Caki2 (cell line): ENCODE measurements around the gene CYB5R3. TPM values are rescaled to one million over a fixed set of nuclear protein-coding genes. Genes with fewer than 3 reads are reported as not detected.

Experiments
- DNase-seq: peaks from one replicate; pipeline ENCODE4 v3.0.0-alpha.2; 2015; ENCODE audit warnings: low read depth
- in situ Hi-C: cut with HindIII; loops from 2 replicates; pipeline ENCODE4 v1.10.0; 2016; ENCODE audit warnings: low sequenced_read_pairs, low pct_unique_long_range_greater_than_20kb, mixed read lengths
- total RNA-seq: library from RNA; depleted of rRNA; stranded (reverse); fragments of >200 nt; shearing (Covaris generic); gene quantifications from 2 replicates; pipeline ENCODE4 v1.2.3, GENCODE V29; 2014; ENCODE audit warnings: low replicate concordance; rRNA removed

CYB5R3 gene
- total RNA-seq = 68.0 and 95.7 TPM in 2 replicates

DNA sequence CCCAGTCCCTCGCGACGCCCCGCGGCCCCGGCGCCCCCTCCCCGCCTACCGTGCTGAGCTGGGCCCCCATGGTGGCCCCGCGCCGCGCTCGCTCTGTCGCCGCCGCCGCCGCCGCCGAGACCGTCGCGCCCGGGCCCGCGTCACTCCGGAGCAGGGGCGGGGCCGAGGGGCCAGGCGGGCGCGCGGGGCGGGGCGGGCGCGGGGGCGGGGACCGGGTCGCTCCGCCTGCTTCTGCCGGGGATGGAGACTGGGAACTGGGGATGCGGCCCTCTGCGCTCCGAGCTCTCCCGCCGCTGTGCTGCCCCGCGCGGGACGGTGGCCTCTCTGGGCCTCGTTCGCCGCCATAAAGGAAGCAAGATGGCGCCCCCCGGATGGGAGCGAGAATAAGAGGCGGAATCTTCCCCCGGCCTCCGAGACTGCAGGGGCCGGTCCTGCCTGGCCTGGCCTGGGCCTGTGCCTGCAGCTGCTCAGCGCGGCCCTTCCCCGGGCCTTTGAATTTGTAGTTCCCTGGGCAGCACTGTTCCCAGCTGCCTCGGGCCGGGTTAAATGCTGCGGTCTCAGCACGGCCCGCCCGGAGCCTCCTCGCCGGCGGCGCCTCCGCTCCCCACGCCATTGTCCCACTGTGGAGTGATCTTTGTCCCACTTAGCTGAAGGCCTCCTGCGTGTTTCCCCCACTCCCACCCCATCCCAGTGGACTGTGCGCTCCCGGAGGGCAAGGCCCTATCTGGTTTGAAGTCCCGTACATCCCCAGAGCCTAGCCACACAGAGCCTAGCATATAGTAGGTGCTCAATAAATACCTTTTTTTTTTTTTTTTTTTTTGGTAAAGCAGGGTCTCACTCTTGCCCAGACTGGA is at the start of gene CYB5R3:
Gene CYB5R3, minus strand, starts transcription at position 147 of the 854 bp plus-strand sequence. Its CDS starts 77 bp downstream, at position 70.
- DNase-seq = peak; percentile 75
- in situ Hi-C loops = no loop called here

DNA sequence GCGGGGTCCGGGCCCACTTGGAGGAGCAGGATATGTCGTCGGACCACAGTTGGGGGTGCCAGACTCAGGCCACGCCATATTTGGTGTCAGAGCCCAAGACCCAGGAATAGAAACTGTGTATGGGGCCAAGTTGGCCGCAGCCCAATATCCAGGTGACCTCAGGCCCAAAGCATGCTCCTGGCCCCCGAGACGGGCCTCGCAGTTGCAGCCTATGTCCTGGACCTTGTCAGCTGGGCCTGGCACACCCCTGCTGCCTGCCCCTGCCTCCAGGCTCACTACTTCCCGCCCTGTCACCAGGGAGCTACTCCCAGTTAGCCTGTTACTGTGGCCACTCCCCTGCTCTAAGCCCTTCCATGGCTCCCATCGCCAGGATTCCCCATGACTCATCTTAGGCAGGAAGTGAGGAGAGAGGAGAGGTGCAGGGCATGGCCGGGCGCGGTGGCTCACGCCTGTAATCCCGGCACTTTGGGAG is 48.4 kb upstream of the CYB5R3 start:
- peak; percentile 63 for DNase-seq
- in situ Hi-C loops = no loop called here

- no peak for DNase-seq
- in situ Hi-C loops = no loop called here
Observed at GRCh38 chr22:42696331-42696967, 47.3 kb upstream of the CYB5R3 start.

DNA sequence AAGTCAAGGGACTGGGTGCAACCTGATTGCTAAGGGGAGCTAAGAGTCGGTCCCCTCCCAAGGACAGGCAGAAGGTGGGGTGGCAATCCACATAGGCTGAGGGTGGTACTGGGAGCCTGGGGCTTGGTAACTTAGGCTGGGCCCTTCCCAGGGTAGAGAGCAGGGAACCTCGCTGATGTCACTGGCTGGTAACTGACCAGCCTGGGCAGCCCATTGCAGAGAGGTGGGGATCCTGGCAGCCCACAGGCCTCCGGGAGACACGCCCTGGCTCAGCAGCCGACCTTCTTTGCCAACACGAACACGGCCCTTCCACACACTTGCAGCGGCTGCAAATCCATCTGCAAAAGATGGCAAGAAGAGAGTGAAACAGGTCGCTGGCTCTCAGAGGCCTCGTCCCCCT is 46.1 kb upstream of the CYB5R3 start:
- DNase-seq = no peak
- in situ Hi-C loops = no loop called here

DNA sequence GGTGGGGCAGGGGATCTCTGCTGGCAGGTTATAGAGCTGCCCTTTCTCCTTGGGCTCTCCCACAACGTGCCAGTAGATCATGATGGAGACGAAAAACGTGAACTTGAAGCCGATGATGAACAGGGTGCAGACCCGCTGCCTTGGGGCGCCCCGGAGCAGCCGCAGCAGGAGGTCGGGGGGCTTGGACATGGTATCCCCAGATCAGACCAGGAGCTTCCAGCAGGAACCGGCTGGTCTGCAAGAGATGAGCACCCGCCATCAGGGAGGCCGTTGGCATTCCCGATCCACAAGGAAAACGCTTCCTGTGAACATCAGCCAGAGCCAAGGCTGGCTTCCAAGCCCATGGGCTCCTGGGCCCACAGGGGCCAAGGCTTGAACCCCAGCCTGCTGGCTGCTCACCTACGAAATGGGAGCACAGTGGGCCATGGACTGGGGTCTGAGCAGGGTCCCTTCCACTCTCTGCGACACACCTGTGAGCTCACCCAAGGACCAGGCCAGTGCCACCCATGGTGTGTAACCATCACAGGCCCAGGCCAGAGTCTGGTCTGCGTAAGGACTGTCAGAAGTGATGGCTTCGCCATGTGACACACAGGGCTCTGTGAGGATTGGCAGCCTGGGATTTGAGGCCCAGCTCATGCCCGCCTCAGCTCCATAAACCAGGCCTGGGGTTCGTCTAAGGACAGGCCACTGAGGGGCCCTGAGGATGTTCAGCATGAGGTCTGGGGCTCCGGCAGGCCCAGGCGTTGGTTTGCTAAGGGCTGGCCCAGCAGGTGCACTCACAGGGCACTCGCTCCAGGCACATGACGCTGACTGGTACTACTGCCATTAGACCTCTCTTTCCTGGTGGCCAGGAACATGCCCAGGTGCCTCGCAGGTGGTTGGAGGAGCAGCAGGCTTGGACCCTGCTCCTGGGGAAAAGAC is 44.8 kb upstream of the CYB5R3 start:
- in situ Hi-C loops = no loop called here
- no peak for DNase-seq

DNA sequence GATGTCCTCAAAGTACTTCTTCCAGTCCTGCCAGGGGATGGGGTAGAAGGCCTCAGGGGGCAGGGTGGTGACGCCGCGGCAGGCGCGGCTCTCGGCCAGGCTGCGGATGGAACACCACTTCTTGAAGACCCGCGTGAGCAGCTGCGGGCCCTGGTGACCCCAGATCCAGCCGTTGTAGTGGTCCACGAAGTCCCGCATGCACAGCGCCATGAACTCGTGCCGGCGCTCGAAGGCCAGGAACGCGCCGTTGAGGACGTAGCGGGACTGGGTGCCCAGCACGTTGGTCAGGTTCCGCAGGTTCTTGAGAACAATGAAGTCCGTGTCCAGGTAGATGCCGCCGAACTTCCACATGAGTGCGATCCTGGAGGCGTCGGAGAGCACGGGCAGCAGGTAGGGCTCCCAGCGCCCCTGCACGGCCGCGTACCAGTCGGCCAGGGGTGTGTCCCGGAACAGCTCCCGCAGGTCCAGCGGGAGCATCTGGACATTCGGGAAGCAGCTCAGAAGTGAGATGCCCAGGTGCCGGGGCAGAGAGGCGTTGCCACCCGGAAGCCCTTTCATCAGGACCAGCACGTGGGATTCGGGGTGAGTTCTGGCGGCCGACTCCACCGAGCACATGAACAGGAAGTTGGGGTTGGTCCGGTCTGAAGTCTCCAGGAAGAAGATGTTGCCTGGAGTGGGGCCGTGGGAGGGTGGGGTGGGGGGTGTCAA is 44.0 kb upstream of the CYB5R3 start:
- no peak for DNase-seq
- in situ Hi-C loops = no loop called here

DNA sequence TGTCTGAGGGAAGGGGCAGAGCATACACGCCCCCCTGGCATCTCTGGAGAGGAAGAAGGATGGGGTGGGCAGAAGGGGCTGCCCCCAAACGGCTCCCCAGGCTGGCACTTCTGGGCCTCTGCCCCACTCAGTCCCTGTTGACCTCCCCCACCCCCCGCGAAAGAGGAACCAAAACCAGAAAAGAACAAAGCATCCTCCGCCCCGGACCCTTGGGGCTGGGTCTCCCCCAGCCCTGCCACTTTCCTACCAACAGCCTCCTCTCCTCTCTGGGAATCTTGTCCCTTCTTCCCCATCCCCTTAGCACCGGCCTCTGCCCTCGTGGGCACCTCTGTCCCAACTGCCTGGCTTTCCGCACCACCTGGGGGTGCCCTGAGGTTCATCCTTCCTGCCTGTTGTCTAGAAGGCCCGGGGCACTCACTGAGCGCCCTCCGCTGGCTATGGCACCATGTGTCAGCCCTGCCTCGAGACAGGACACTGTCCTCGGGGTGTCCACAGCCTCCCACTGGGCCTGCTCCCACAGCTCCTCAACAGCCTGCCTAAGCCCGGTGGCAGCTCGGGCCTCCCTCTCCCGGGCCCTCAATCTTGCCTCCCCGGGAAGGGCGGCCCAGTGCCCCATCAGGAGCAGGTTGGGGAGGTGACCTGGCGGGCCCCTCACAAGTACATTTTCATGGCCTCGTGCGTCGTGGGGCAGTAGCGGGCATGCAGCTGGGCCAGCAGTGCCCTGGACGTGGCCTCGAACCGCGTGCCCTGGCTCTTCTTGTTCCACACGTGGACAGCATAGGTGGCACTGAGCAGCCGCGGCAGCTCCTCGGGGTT is 43.3 kb upstream of the CYB5R3 start:
- in situ Hi-C loops = no loop called here
- no peak for DNase-seq

GRCh38 chr22:42691440-42691839 is 42.2 kb upstream of the CYB5R3 start:
- no peak for DNase-seq
- in situ Hi-C loops = no loop called here

DNA sequence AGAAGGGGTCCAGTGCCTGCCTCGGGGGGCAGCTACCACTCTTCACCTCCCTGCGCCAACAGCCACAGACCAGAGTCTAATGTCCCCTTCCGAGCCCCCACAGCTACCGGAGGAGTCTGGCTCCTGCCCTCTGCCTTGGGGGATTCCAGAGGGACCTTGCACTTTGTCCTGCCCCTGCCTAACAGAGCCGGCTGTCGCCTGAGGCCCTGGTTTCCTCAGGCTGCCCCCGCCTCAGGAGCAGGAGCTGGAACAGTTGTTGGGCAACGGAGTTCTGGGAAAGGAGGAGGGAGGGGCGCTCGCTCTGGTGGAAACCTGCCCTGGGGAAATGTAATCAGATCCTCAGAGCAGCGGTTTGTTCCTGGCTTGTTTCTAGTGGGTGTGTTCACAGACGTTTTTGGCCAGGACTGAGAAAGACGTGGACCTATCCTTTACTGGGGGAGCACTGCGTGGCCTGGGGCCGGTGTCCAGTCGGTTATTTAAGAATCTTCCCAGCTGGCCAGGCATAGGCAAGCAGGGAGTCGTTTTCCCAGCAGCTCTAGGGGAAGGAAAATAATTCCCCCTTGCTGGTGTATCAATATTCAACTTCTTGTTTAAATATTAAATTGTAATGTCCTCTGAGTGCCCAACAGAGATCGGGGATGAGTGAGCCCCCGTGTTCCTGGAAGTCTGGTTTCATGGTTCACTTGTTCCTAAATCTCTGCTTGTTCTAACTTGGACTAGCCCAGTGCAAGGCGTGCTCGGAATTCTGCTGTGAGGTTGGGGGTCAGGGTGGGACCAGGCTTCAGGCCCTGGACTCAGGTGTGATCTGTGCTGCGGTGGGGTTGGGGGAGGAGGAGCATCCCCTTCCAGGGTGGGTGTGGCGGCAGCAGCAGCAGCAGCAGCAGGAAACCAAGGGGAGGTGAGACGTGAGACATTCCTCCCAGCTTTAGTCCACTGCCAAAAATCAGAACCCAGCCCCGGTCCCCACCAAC is 39.3 kb upstream of the CYB5R3 start:
- DNase-seq = peak; percentile 97
- in situ Hi-C loops = no loop called here

DNA sequence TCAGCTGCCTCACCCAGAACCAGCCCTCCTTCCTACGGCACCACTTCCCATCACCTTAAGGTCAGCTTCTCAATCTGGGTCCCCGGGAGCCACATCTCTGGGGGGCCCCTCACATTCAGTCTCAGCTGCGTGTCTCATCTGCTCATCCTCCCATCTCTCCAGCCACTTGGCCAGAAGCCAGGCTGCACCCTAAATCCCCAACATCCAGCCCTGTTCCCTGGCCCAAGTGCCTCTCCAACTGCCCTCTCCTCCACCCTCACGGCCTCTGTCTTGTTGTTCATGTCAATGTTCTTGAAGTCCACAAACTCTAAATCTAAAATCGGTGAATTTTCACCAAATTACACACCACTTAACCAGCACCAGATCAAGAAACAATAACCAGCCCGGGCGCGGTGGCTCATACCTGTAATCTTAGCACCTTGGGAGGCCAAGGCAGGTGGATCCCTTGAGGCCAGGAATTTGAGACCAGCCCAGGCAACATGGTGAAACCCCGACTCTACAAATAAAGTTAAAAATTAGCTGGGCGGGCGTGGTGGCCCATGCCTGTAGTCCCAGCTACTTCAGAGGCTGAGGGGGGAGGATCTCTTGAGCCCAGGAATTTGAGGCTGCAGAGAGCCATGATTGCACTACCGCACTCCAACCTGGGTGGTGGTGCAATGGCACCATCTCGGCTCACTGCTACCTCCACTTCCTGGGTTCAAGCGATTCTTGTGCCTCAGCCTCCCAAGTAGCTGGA is 37.7 kb upstream of the CYB5R3 start:
- in situ Hi-C loops = no loop called here
- DNase-seq = no peak

DNA sequence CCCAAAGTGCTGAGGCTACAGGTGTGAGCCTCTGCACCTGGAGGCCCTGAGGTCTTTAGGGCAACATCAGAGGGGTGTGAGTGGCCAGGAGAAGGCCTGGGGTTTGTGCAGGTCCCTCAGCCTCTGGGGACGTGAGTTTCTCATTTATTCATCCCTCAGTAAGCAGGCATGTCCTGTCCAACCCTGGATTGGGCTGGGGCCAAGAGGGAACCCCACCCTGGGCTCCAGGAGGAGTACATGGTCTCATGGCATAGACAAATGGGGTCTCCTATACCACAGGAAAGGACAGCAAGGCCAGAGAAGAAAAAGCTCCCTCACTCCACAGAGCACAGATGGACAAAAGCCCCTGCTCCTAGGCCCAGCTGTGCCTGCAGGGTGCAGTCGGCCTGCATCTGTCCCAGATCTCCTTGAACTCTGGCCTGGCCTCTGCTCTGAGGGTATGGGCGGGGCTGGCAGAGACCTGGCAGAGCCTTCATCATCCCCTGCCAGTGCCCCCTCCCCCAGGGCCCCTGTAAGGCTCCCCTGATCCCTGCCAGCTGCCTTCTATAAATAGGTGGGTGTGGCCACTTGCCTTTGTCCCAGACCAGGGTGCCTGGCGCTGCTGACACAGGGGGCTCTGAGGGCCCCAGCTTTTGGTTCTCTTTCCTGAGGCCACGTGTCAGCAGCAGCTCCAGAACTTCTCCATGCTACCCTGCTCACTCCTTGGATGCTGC is 36.9 kb upstream of the CYB5R3 start:
- in situ Hi-C loops = no loop called here
- no peak for DNase-seq

GRCh38 chr22:42684462-42685195 is 35.4 kb upstream of the CYB5R3 start:
- no peak for DNase-seq
- in situ Hi-C loops = no loop called here

GRCh38 chr22:42683578-42684283 is 34.5 kb upstream of the CYB5R3 start:
- in situ Hi-C loops = no loop called here
- no peak for DNase-seq
